HEK293T (cell line): ENCODE data around the gene SNIP1.
"Not testable (repeated sequence)": the region's sequence is repeated elsewhere in the genome, so short reads cannot be mapped to it uniquely, and the experiment has no call there.

Experiments
- CTCF ChIA-PET: fragments of 350-600 bp; formaldehyde crosslinking; extraction: SDS; loops from one replicate; lab custom pipeline; 2021; ENCODE audit warnings: antibody characterized with exemption, inconsistent platforms; lab: Yijun Ruan, JAX
- POLR2A ChIA-PET: fragments of 350-600 bp; formaldehyde crosslinking; extraction: SDS; loops from one replicate; lab custom pipeline; 2020; ENCODE audit warnings: antibody characterized with exemption, inconsistent platforms; lab: Yijun Ruan, JAX
- DNase-seq: peaks from one replicate; pipeline ENCODE4 v3.0.0; 2012; ENCODE audit warnings: mixed read lengths; ENCODE audit errors: extremely low spot score
- ARNT ChIP-seq: fragments of 450-650 bp; IDR thresholded peaks from 2 replicates; pipeline ENCODE4 v1.6.1; 2017; ENCODE audit warnings: mild to moderate bottlenecking
- BHLHE40 ChIP-seq: fragments of 450-650 bp; IDR thresholded peaks from 2 replicates; pipeline ENCODE4 v1.6.1; 2016; ENCODE audit warnings: mild to moderate bottlenecking, moderate library complexity, borderline replicate concordance
- CTBP1 ChIP-seq: fragments of 450-650 bp; IDR thresholded peaks from 2 replicates; pipeline ENCODE4 v1.6.1; 2016; ENCODE audit warnings: borderline replicate concordance
- ELF4 ChIP-seq: fragments of 450-650 bp; IDR thresholded peaks from 2 replicates; pipeline ENCODE4 v1.6.1; 2017; ENCODE audit warnings: antibody characterized with exemption
- FOXA1 ChIP-seq: fragments of 450-650 bp; IDR thresholded peaks from 2 replicates; pipeline ENCODE4 v1.6.1; 2016; ENCODE audit warnings: mild to moderate bottlenecking
- FOXK2 ChIP-seq: fragments of 450-650 bp; IDR thresholded peaks from 2 replicates; pipeline ENCODE4 v1.6.1; 2016; ENCODE audit warnings: mild to moderate bottlenecking
- FOXM1 ChIP-seq: fragments of 450-650 bp; IDR thresholded peaks from 2 replicates; pipeline ENCODE4 v1.6.1; 2017; ENCODE audit warnings: mild to moderate bottlenecking, borderline replicate concordance
- HDGF ChIP-seq: fragments of 450-650 bp; IDR thresholded peaks from 2 replicates; pipeline ENCODE4 v1.6.1; 2017; ENCODE audit warnings: antibody characterized with exemption, borderline replicate concordance
- L3MBTL2 ChIP-seq: fragments of 450-650 bp; conservative IDR thresholded peaks from 2 replicates; pipeline ENCODE4 v1.6.1; 2016; ENCODE audit warnings: mild to moderate bottlenecking
- LEF1 ChIP-seq: fragments of 450-650 bp; IDR thresholded peaks from 2 replicates; pipeline ENCODE4 v1.6.1; 2017; ENCODE audit warnings: mild to moderate bottlenecking, borderline replicate concordance
- NFRKB ChIP-seq: fragments of 450-650 bp; IDR thresholded peaks from 2 replicates; pipeline ENCODE4 v1.6.1; 2016; ENCODE audit warnings: mild to moderate bottlenecking, moderate library complexity
- PKNOX1 ChIP-seq: fragments of 450-650 bp; IDR thresholded peaks from 2 replicates; pipeline ENCODE4 v1.6.1; 2016
- SP1 ChIP-seq: fragments of 450-650 bp; IDR thresholded peaks from 2 replicates; pipeline ENCODE4 v1.6.1; 2017
- SUZ12 ChIP-seq: fragments of 450-650 bp; IDR thresholded peaks from 2 replicates; pipeline ENCODE4 v1.6.1; 2016; ENCODE audit warnings: mild to moderate bottlenecking
- TARDBP ChIP-seq: fragments of 450-650 bp; IDR thresholded peaks from 2 replicates; pipeline ENCODE4 v1.6.1; 2016
- ZNF384 ChIP-seq: fragments of 450-650 bp; IDR thresholded peaks from 2 replicates; pipeline ENCODE4 v1.6.1; 2016

SNIP1 gene

DNA sequence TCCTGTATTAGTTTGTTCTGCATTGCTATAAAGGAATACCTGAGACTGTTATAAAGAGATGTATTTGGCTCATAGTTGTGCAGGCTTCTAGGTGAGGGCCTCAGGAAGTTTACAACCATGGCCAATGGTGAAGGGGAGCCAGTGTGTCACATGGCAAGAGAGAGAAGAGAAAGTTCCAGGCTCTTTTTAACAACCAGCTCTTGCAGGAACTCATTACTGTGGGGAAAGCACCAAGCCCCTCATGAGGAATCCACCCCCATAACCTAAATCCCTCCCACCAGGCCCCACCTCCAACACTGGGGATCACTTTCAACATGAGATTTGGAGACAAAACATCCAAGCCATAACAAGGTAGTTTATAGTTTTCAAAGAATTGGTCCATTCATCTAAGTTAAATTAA, 34.5 kb downstream of the SNIP1 start:
- no peak for TF ChIP-seq BHLHE40
- no peak for TF ChIP-seq FOXK2
- TF ChIP-seq FOXA1: no peak
- TF ChIP-seq FOXM1: no peak
- no peak for TF ChIP-seq SP1
- TF ChIP-seq NFRKB: no peak
- no peak for DNase-seq
- ChIA-PET POLR2A (no interaction called here), CTCF (no interaction called here)

DNA sequence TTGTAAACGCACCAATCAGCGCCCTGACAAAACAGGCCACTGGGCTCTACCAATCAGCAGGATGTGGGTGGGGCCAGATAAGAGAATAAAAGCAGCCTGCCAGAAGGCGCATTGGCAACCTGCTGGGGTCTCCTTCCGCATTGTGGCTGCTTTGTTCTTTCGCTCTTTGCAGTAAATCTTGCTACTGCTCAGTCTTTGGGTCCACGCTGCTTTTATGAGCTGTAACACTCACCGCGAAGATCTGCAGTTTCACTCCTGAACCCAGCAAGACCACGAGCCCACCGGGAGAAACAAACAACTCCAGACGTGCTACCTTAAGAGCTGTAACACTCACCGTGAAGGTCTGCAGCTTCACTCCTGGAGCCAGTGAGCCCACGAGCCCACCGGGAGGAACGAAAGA, 35.2 kb downstream of the SNIP1 start:
- POLR2A ChIA-PET, CTCF ChIA-PET, DNase-seq: not testable (repeated sequence)

- POLR2A ChIA-PET, CTCF ChIA-PET, DNase-seq: not testable (repeated sequence)
Observed at GRCh38 chr1:37518241-37518640, 35.9 kb downstream of the SNIP1 start.

GRCh38 chr1:37517569-37517968, 36.5 kb downstream of the SNIP1 start:
- DNase-seq: no peak
- ChIA-PET POLR2A (no interaction called here), CTCF (no interaction called here)
- TF ChIP-seq SP1: no peak

GRCh38 chr1:37515185-37516034, 38.7 kb downstream of the SNIP1 start:
- CTCF ChIA-PET: interaction anchor here (0.5 to 1.8 kb wide), 7 partner anchors 12 to 277 kb away, joined by 3 to 9 read pairs (median 3); no protein-coding TSS in a partner anchor

DNA sequence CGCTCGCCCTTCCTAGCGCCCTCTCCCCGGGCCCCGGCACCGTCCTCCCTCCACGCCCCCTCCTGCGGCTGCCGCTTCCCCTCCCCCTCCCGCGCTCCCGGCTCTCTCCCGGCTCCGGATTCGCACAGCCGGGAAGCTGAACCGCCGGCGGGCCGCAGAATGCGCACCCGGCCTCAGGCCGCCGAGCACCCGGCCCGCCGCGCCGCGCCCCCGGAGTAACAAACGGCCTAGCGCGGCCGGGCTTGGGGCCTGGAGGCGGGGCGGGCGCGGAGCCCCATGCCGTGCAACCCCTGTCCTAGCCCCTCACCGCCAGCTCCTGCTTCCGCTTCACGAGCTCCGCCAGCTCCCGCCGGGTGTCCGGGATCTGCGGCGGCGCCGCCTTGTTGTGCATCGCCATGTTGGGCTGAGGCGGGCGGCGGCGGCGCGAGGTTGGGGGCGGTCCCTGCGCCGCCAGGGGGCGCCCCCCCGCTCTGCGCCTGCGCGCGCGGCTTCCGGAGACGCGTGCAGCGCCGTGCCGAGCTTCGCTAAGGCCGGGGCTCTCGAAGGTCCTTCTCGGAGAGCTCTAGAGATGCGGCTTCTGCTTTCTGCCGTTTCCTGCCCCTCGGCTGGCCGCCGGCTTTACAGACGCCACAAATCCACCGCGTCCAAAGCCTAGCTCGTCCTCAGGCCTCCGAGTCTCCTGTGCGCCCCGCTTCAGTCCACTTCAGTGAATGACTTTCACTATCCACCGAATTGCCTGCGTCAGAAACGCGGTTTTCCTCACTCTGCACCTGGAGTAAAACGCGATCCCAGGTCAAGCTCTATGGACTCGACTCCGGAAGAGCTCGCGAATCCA, 39.5 kb downstream of the SNIP1 start, which contains the start of gene MEAF6:
TSS of gene MEAF6 (minus strand) at position 417 of the 835 bp plus-strand sequence. CDS start at position 397, 20 bp downstream.
- CTCF ChIA-PET: interaction anchor here (0.6 to 1.8 kb wide), 9 partner anchors 10 to 276 kb away, joined by 3 to 9 read pairs (median 3); no protein-coding TSS in a partner anchor
- POLR2A ChIA-PET: interaction anchor here (0.8 to 1.9 kb wide), 20 partner anchors 9 to 176 kb away, joined by 3 to 8 read pairs (median 5); partner anchors contain the start of genes DNALI1, SNIP1 and ZC3H12A
- TF ChIP-seq BHLHE40: no peak
- TF ChIP-seq ARNT: 0 out of 2 replicates have a peak, but pooled peaks have one; percentile 31
- TF ChIP-seq CTBP1: no peak
- peak; percentile 12; the same call in 1 of the 2 replicates for TF ChIP-seq FOXM1
- TF ChIP-seq L3MBTL2: peak; percentile 92
- no peak for TF ChIP-seq NFRKB
- 0 out of 2 replicates have a peak, but pooled peaks have one; percentile 52 for TF ChIP-seq LEF1
- DNase-seq: peak; percentile 94

More at GRCh38 chr1:37515185-37516034, 38.7 kb downstream of the SNIP1 start:
- no peak for TF ChIP-seq FOXA1
- TF ChIP-seq CTBP1: no peak
- TF ChIP-seq FOXK2: no peak
- no peak for TF ChIP-seq ELF4
- no peak for TF ChIP-seq ARNT
- no peak for TF ChIP-seq ZNF384
- no peak for TF ChIP-seq NFRKB
- TF ChIP-seq SUZ12: no peak
- POLR2A ChIA-PET: interaction anchor here (1.0 to 1.9 kb wide), 17 partner anchors 8 to 175 kb away, joined by 3 to 8 read pairs (median 5); partner anchors contain the start of genes DNALI1, SNIP1 and ZC3H12A
- DNase-seq: no peak

DNA sequence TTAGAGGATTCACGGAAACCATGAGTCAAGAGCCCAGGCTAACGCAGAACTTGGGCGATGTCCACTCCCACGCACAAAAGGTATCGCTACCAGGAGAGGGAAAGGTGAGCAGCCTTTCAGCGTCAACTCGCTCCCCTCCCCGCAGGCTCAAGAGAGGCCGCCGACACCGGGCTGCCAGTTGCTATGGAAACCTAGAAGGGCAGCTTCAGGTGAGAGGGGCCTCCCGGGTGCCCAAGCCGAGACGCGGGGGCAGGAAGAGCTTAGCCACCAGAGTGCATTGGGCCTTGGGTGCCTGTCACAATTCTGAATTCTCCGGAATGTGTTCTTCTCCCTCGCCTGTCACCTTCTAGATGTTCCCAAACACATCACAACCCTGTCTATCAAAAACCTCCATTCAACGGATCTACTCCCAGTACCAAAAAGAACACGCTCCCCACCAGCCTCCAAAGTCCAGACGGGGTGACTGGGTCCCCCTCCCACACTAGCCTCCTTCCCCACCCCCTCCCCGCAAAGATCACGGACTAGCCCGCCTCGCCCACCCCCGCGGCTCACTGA, 40.2 kb downstream of the SNIP1 start:
- POLR2A ChIA-PET: interaction anchor here (0.5 to 1.9 kb wide), 13 partner anchors 9 to 483 kb away, joined by 3 to 8 read pairs (median 4); partner anchors contain the start of genes SNIP1 and ZC3H12A
- peak; percentile 47 for DNase-seq
- CTCF ChIA-PET: interaction anchor here (0.6 to 1.8 kb wide), 5 partner anchors 11 to 70 kb away, joined by 3 to 9 read pairs (median 3); no protein-coding TSS in a partner anchor
- TF ChIP-seq BHLHE40 (no peak), PKNOX1 (peak; percentile 72; the same call in 1 of the 2 replicates)

DNA sequence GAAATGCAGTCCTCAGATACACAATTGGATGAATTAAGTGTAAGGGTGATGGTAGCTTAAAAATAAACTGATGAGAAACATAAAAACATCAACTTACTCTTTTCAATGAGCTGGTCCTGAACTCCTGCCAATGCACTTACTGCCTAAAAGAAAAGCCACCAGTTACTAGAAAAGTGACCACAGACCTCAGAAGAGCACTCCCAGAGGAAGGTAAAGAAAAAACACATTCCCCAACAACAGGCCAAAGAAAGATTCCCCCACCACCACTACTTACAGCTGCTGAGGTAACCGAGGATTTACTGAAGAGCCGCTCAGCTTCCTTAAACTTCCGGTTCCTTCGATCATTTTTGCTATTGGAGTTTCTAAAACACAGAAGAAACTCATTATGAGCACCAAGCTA, 44.9 kb downstream of the SNIP1 start:
- no peak for TF ChIP-seq FOXM1
- TF ChIP-seq LEF1: no peak
- no peak for TF ChIP-seq ELF4
- TF ChIP-seq ARNT: no peak
- no peak for TF ChIP-seq HDGF
- no peak for TF ChIP-seq SP1
- TF ChIP-seq PKNOX1: no peak
- TF ChIP-seq NFRKB: no peak
- no peak for TF ChIP-seq FOXK2
- TF ChIP-seq TARDBP: no peak
- no peak for TF ChIP-seq CTBP1
- TF ChIP-seq ZNF384: no peak
- TF ChIP-seq FOXA1: no peak
- POLR2A ChIA-PET: interaction anchor here (1.4 kb wide), 1 partner anchor 10 kb away, joined by 5 read pairs; no protein-coding TSS in a partner anchor
- CTCF ChIA-PET: no interaction called here
- DNase-seq: peak; percentile 22
